GM23248 (cell line): ENCODE measurements around the gene RS1.

Experiments used
- EZH2 ChIP-seq: fragments of 200-600 bp; sonication (generic); IDR thresholded peaks from 2 replicates; pipeline ENCODE4 v1.6.1; 2018; ENCODE audit warnings: antibody characterized with exemption, mild to moderate bottlenecking; ENCODE audit not compliant: insufficient read depth, poor library complexity, severe bottlenecking
- EZH2phosphoT487 ChIP-seq: fragments of 200-600 bp; sonication (generic); IDR thresholded peaks from 2 replicates; pipeline ENCODE4 v1.6.1; 2018; ENCODE audit warnings: antibody characterized with exemption, moderate library complexity, mild to moderate bottlenecking, low read depth; ENCODE audit not compliant: insufficient read depth

- TF ChIP-seq EZH2, result no peak
- TF ChIP-seq EZH2phosphoT487, result no peak
Measured at GRCh38 chrX:18707426-18708049, 35.6 kb upstream of the RS1 start, which contains the start of gene PPEF1.
